Pericardium fibroblast (primary cell): ENCODE data around the gene PNO1. TPM values are rescaled to one million over a fixed set of nuclear protein-coding genes. Genes with fewer than 3 reads are reported as not detected.

Experiments used
- total RNA-seq: library from RNA; depleted of rRNA; stranded (reverse); fragments of >200 nt; gene quantifications from 2 replicates; pipeline ENCODE4 v1.2.3, GENCODE V29; 2015

Gene PNO1
- 7.3 and 19.0 TPM in 2 replicates for total RNA-seq

DNA sequence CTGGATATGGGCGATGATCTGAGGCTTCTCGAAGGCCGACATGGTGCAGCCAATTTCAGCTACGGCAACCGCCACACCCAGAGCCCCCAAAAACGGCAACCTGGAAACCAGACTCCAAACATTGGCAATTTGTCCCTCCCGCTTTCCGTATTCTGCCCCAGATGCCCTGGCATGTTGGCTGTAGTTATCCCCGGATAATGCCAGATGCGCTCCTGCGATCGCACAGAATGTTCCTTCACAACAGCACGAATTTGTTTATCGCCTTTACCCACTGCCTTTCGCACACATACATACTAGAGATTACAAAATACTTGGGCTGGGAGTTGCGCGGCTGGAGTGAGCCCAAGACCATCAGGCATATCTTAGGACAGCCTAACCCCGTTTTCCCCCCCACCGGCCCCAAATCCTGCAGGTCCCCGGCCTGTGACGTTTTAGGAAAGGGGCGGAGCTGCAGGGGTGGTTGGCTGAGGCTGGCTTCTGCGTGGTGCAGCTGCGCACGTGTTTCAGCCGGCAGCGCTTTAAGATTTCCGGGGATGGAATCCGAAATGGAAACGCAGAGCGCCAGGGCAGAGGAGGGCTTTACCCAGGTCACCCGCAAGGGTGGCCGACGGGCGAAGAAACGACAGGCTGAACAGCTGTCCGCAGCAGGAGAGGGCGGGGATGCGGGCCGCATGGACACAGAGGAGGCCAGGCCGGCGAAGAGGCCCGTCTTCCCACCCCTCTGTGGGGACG lies at the start of gene PNO1:
Gene PNO1, plus strand, starts transcription at position 487 of the 732 bp plus-strand sequence. Its CDS starts 47 bp downstream, at position 534.

Other genes starting within 250 kb of the PNO1 start
- gene C1D, start 94.9 kb upstream of the PNO1 start, total RNA-seq: 15.6 and 30.8 TPM in 2 replicates
- gene PPP3R1, start 94.6 kb downstream of the PNO1 start, total RNA-seq: 16.9 and 18.5 TPM in 2 replicates
- gene CNRIP1, start 162.1 kb downstream of the PNO1 start, total RNA-seq: 26.6 and 30.1 TPM in 2 replicates
- not detected in 2 replicates for gene PLEK, start 207.4 kb downstream of the PNO1 start, total RNA-seq